LNCAP (cell line): ENCODE data around the gene ETF1.

Experiments
- TF ChIP-seq, protein P1 (sequence below): fragments of 450-650 bp; IDR thresholded peaks from 2 replicates; pipeline ENCODE4 v1.5.1; 2017; ENCODE audit warnings: mild to moderate bottlenecking

ETF1 gene

DNA sequence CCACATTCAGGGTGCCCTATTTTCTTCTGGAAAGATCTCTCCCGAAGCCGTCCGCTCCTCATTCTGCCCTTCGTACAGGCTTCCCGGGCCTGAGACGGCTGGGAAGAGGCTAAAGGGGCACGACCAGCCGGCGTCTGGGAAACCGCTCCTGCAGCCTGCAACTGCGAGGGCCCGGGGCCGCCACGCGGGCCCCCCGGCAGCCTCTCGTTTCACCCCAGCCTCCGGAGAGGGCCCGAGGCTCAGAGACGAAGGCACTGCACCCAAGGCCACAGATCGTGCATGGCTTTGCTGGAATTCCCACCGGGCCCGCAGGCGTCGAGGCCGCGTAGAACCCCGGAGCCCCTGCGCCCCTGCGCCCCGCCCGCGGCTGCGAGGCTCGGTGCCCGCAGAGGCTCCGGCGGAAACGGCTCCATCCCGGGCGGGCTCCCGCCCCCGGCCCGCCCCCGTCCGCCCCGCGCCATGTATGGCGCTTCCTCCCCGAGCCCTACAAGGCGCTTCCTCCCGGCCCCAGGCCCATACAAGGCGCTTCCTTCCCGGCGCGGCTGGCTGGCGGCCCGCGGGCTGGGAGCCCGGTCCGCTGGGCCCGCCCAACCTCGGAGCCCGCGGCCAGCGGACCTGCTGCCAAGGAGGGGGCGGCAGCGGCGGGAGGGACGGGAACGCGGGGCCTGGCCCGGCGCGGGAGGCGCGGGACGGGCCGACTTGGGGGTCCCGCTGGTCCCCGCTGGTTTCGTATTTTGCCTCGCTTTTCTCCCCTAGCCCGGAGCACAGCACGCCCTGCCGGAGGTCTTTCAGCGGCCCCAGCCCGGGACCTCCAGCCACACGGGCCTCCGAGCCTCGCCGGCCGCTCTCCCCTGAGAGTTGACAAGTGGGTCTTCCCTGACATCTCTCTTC, 51.1 kb downstream of the ETF1 start:
- TF ChIP-seq, protein P1, sequence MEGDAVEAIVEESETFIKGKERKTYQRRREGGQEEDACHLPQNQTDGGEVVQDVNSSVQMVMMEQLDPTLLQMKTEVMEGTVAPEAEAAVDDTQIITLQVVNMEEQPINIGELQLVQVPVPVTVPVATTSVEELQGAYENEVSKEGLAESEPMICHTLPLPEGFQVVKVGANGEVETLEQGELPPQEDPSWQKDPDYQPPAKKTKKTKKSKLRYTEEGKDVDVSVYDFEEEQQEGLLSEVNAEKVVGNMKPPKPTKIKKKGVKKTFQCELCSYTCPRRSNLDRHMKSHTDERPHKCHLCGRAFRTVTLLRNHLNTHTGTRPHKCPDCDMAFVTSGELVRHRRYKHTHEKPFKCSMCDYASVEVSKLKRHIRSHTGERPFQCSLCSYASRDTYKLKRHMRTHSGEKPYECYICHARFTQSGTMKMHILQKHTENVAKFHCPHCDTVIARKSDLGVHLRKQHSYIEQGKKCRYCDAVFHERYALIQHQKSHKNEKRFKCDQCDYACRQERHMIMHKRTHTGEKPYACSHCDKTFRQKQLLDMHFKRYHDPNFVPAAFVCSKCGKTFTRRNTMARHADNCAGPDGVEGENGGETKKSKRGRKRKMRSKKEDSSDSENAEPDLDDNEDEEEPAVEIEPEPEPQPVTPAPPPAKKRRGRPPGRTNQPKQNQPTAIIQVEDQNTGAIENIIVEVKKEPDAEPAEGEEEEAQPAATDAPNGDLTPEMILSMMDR = no peak

DNA sequence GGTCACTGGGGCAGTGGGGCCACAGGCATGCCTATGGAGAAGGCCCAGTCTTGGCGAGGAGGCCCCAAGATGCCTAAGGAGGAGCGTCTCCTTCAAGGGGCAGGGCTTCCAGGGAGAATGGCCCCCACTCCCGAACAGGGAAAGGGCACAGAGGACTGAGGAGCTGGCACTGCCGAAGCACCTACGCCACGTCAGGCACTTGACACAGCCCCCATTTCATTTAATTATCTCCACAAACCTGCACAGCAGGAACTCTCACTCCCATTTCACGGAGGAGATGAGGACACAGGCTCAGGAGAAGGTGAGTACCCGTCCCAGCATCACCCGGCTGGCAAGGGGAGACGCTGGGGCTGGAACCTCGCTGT, 51.8 kb downstream of the ETF1 start:
- TF ChIP-seq, protein P1 = no peak

DNA sequence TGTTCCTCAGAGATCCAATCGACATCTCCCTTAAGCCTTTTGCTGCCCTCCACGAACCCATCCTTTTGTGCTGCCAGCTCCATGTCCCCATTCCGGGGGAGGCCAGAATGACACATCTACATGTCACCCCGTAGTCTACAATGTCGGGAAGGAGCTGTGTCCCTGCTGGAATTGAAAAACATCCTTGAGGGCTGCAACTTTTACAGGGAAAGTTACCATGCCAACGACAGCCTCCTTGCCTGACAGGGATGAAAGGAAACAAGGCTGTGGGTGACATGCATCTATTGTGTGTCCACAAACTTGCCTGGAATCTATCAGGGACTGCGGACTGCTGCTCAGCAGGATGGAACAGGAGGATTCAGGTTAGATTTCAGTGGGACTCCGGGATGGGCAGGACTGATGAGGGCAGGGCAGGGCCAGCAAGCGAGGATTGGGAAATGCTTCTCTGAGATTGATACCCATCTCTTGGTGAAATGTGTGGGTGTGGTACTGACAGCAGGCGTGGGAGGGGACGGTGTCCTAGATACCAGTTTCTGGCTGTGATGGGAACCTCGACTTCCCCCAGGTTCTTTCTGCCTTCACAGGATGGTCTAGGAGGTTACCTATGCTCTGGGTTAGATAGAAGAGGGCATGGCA, 52.3 kb downstream of the ETF1 start:
- TF ChIP-seq, protein P1 = no peak

DNA sequence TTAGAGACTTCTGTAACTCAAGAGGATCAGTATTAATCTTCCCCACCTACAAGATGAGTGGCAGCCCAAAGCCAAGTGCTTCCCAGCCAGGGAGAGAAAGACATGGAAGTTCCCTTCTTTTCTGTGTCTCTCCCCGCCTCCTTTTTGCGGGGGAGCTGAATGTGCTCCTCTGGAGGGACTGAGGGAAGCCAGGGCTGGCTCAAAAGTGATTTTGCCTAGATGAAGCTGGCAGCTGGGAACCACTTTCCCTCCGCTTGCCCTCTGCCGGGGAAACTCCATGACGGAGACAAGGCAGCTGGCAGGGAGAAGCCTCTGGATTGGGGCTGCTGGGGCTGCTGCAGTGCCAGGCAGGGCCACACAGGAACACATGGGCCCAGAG, 53.4 kb downstream of the ETF1 start:
- TF ChIP-seq, protein P1 = no peak

DNA sequence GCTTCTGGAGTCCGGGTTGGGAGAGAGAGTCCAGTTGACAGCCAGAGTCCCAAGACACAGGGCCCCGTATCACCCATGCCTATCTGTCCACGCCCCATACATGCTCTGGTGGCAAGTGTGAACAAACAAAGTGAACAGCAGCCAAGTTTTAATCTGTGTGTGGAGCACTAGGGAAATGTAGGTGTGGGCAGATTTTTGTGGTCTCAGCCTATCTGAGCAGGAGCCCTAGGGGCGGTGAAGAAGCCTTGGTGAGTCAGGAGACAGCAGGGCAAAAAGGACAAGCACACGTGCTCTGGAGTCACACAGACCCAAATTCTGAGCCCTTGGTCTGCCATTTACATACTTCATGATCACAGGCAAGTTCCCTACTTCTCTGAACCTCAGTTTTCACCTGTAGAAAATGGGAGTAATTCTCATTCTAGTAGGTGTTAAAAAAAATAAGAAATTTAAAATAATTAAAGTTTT, 54.5 kb downstream of the ETF1 start:
- TF ChIP-seq, protein P1 = no peak

DNA sequence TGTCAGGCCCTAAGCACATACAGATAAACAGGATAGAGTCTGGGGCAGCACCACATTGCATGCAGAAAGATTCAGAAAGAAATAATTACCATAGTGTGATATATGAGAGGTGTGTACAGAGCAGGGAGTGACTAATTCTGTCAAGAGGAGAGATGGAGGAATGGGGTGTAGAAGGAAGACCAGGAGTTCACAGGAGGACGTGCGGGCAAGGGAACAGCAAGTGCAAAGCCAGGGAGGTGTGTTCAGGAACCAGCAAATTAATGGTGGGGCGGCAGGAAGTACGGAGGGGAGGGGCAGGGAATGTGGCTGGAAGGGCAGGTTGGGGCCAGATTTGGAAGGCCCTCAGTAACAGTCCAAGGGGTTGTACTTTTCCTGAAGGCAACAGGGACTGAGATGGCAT, 60.4 kb downstream of the ETF1 start:
- TF ChIP-seq, protein P1 = no peak

DNA sequence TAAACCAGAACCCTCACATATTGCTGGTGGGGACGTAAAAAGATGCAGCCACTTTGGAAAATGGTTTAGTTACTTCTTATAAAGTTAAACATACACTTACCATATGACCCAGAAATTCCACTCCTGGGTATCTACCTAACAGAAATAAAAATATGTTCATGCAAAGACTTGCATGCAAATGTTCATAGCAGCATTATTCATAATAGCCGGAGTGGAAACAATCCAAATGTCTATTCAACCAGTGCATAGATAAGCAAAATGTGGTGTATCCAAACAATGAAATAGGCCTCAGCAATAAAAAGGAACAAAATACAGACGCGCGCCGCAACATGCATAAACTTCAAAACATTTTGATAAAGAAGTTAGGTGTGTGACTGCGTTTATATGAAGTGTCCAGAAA, 66.1 kb downstream of the ETF1 start:
- TF ChIP-seq, protein P1 = no peak
